ENCODE measurements around the gene ARHGAP11A.

ARHGAP11A gene

DNA sequence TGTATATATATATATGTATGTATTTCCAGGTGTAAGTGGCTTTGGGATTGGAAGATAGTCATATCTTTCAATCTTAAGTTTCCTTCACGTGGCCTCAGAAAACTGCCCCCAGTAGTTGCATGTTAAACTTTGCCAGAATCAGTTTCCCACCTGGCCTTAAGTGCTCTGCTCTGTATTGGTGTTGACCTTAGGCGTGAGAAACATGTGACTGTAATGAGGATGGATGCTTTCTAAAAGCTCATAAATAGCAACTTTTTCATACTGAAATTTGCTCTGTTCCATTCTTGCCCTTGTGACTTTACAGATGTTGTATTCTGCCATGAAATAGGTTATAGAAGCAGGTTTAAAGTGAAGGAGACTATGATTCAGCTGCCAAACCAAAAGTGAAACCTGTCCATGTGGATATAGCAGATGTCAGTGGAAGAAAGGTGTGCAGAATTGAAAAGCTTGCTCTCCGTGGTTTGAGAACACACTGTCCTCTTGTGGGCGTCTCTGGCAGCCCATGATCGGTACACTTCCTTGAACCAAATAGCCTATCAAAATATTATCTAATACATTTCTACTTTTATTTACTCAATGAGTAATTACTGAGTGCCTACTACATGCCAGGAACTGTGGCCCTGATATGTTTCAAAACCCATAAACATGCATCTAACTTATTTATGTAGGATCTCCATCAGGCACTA lies 42.0 kb downstream of the ARHGAP11A start:
- no peak for DNase-seq

DNA sequence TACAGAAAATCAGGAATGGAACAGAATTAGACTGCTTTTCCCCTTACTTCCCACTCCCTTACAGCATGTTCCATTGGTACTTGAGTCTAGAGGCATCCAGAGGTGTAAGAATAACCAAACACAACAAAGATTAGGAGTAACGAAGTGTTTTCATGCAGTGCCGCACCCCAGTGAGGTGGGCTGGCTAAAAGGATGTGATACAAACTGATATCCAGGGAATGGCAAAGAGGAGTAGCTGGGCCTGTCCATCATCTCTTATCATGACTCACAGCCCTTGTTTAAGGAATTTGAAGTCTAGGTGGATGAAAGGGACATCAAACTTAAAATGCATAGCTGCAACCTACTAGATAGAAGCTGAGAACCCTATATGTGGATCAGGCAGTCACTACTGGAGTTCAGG lies 42.6 kb downstream of the ARHGAP11A start:
- no peak for DNase-seq

- DNase-seq: no peak
Measured at GRCh38 chr15:32659340-32660155, 44.2 kb downstream of the ARHGAP11A start.

GRCh38 chr15:32663671-32664070 lies 48.4 kb downstream of the ARHGAP11A start:
- DNase-seq: no peak

- DNase-seq: no peak
Measured at GRCh38 chr15:32664796-32665195, 49.5 kb downstream of the ARHGAP11A start.

GRCh38 chr15:32667321-32667720 lies 52.0 kb downstream of the ARHGAP11A start:
- no peak for DNase-seq

DNA sequence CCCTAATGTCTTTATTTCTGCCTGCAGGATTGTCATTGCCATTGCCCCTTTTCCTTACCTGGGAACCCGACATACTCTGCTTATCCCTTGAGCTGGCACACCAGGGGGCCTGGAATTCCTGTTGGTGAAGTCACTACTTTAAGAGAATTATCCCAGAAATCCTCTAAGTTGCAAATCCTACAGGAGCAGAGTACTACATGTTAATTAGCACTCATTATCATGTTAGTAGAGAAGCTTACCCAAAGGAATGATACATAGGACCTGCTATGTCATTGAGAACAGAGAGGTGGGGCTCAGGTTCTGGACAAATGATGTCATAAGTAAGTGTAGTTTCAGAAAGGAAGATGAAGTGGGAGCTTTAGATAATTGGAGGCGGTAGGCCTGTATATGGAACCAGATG lies 53.6 kb downstream of the ARHGAP11A start:
- DNase-seq: no peak

- DNase-seq: no peak
Measured at GRCh38 chr15:32669896-32670611, 54.8 kb downstream of the ARHGAP11A start.

- no peak for DNase-seq
Measured at GRCh38 chr15:32670623-32671022, 55.3 kb downstream of the ARHGAP11A start.

DNA sequence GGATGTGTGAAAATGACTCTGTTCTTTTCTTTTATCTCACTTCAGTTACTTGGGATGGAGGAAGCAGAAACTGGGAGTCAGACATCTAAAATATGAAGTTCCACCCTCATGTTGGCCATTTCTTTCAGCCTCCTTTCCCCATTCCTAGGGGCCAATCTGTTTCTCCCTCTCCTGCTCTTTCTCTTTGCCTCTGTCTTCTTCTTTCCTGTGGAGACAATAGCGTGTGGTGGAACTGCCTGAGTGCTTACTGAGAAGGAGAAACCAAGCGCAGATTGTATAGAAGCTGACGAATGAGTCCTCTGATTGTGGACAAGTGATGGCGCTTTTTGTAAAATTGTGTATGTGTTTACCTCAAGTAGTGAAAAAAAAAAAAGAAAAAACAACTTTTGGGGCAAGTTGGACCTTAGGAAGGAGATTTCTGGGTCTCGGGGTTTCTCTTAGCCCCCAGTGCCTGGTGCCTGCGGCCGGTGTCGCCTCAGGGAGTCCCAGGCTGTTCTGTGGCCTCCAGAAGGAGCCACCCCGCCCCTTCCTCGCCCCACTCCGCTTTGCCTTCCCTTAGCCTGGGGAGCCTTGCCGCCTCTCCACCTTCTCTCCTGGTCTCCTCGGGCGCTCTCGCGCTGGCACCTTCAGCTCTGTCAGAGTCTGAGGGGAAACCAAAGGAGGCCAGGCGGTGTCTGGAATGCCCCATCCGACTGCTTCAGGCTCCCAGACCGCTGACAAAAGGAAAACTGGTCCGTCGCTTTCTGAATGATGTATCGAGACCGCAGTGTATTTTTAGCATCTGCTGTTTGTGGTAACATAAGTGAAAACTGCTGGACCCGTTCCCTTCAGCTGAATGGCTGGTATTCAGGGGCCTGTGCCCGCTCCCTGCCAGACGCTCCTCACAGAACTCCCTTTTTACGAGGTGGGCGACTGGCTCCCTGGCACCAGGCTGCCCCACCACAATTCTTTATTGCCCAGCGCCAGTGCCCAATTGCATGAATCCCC lies 56.3 kb downstream of the ARHGAP11A start:
- DNase-seq: no peak

- DNase-seq: no peak
Measured at GRCh38 chr15:32674681-32675080, 59.4 kb downstream of the ARHGAP11A start.

- DNase-seq: no peak
Measured at GRCh38 chr15:32675466-32675865, 60.2 kb downstream of the ARHGAP11A start.

DNA sequence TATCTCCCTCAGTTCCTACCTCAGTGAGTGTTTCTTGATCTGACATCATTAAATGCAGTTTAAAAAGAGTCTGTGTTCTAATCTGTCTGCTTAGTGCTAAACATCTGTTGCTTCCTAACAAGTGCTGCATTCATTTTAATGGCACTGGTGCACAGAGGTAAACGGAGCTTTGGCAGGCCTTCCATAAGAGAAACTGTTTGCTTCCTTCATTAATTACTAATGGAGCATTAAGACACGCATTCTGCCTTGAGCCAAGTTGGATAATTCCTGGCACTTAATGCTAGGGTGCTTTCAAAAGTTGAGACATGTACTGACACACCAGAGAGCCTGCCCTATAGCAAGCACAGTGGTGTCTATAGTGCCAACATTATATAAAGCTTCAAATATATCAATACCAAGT lies 60.9 kb downstream of the ARHGAP11A start:
- no peak for DNase-seq

DNA sequence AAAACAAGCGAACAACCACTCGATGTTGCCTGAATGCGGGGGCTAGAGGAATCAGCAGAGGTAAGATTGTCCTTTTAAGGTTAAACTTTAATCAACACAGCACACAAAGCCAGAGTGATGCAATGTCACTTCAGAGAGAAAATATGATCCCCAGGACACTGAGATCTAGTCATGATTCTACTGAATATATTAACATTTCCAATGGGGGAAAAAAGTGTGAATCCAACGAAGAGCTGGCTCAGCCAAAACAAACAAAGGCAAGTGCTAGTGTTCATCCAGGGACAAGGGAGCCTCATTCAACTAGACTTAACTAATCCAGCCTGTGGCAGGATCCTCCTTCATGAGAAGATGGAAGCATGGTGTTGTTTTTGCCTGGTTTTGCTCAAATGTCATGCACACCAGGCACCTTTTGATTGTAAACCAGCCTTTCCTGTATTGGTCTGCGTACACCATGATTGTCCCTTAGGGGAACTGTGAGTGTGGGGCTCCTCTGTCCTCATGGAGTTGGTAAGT lies 62.0 kb downstream of the ARHGAP11A start:
- no peak for DNase-seq

DNA sequence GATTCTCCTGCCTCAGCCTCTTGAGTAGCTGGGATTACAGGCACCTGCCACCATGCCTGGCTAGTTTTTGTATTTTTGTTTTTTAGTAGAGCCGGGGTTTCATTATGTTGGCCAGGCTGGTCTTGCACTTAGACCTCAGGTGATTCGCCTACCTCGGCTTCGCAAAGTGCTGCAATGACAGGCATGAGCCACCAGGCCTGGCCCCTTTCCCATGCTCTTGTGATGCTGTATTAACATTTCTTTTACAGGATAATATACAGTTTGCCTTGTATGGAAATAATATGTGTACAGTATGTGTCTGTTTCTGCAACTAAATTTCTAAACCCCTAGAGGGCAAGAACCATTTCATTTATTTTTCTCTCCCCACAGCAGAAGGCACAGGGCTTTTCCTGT lies 64.0 kb downstream of the ARHGAP11A start:
- DNase-seq: no peak

DNA sequence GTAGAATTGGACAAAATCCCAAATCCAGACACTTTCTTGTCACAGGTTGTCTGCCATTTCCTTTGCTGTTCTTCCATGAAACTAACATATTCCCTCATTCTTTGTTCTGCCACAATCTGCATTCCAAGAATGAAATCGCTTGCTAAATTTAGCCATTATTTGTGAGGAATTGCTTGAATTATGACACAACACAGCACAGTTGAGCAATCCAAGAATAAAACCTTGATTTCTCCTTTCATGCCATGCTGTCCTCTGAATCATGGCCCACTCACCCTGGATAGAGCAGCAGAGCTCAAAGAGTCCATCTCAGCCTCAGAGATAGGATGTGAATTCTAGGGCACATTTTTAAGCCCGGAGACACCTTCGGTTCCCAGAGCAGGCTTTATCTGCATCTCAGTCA lies 67.3 kb downstream of the ARHGAP11A start:
- DNase-seq: no peak

- DNase-seq: no peak
Measured at GRCh38 chr15:32682977-32683630, 67.8 kb downstream of the ARHGAP11A start.

DNA sequence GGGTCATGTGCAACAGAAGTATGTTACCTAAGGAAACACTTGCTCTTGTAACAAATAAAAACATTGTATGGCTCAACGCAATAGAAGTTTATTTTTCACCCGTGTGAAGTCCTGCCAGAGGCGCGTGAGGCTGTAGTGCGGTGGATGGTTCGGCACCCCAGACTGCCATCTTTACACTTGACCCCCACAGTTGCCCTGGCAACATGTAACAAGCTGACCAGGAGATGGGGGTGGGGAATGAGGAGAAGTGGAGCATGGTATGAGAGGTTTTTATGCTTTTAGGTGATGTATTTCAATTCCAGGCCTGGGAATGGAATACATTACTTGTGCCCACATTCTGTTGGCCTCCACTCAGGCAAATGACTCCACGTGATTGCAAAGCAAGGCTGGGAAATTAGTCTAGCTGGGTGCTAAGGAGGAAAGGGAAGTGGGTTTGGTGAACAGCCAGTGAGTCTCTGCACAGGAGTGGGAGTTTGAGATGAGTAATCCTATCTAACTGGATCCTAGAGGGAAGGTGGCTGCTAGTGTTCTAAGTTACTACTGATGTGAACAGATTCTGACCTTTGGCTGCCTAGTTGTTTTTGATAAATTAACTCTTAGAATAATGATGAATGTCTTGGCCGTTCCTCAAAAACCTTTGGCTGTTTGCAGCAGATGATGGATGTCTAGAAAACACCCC lies 68.7 kb downstream of the ARHGAP11A start:
- DNase-seq: no peak

- no peak for DNase-seq
Measured at GRCh38 chr15:32685576-32685975, 70.3 kb downstream of the ARHGAP11A start.

- no peak for DNase-seq
Measured at GRCh38 chr15:32687556-32687955, 72.3 kb downstream of the ARHGAP11A start.

DNA sequence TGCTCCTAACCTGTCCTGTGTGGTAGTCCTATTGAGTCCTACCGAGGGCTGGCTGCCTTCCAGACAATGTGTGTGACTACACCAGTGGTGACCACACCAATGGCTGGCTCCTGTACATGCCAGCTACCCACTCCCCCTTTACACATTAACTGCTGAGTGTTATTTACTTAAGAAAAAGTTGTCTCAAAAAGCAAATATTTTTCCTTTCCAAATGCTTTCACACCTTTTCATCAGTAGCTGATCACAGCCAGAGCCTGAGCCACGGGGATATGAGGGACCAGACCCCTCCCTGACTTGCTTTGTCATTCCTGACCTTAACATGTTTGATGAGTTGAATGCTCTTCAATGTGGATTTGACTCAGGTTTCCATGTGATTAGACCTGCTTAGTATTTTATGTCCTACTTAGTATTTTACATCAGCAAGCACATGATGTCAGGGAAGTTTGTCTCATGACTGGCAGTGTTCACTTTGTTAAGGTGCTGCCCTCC lies 72.9 kb downstream of the ARHGAP11A start:
- no peak for DNase-seq
